Memory B cell (primary cell): Measurements from ENCODE around the gene GPX6.
"Not testable (repeated sequence)": the region's sequence is repeated elsewhere in the genome, so short reads cannot be mapped to it uniquely, and the experiment has no call there.

Experiments used
- ATAC-seq: fragments of 150-1000 bp; cut with Tn5 transposase; 2 replicates; pipeline ENCODE4 v1.10.0; 2021; ENCODE audit warnings: low read depth, mild to moderate bottlenecking, moderate library complexity
- DNase-seq, 2 donors: peaks; one replicate each; pipeline ENCODE4 v3.0.0; 2022; ENCODE audit warnings: low spot score in 2 of 2
- H3K27ac Mint-ChIP-seq: one replicate; pipeline ENCODE4 v1.8.0; 2022; ENCODE audit warnings: mild to moderate bottlenecking, moderate library complexity, mixed read lengths
- H3K27me3 Mint-ChIP-seq: one replicate; pipeline ENCODE4 v1.8.0; 2022; ENCODE audit warnings: mixed read lengths
- H3K36me3 Mint-ChIP-seq: one replicate; pipeline ENCODE4 v1.8.0; 2022; ENCODE audit warnings: mild to moderate bottlenecking, mixed read lengths
- H3K4me1 Mint-ChIP-seq: one replicate; pipeline ENCODE4 v1.8.0; 2022; ENCODE audit warnings: mixed read lengths
- H3K4me3 Mint-ChIP-seq: one replicate; pipeline ENCODE4 v1.8.0; 2022; ENCODE audit warnings: mild to moderate bottlenecking, moderate library complexity, mixed read lengths
- H3K9me3 Mint-ChIP-seq: one replicate; pipeline ENCODE4 v1.8.0; 2022; ENCODE audit warnings: mixed read lengths

GPX6 gene

GRCh38 chr6:28537509-28538140 lies 22.0 kb upstream of the GPX6 start:
- Mint-ChIP-seq H3K27me3 (peaks cover 27% of the 10 kb centered on the region), H3K27ac (no peak overlapping the region)
- DNase-seq, result no peak

GRCh38 chr6:28537065-28537464 lies 21.5 kb upstream of the GPX6 start:
- Mint-ChIP-seq H3K27ac (no peak overlapping the region), H3K4me1 (no peaks in the 10 kb centered on the region), H3K36me3 (peaks cover 2% of the 10 kb centered on the region), H3K27me3 (peaks cover 27% of the 10 kb centered on the region), H3K9me3 (peaks cover 8% of the 10 kb centered on the region), H3K4me3 (no peak overlapping the region)
- ATAC-seq, result no peak
- DNase-seq, result no peak

More at GRCh38 chr6:28537509-28538140, 22.0 kb upstream of the GPX6 start:
- Mint-ChIP-seq H3K4me1 (peaks cover 3% of the 10 kb centered on the region), H3K4me3 (no peak overlapping the region), H3K36me3 (peaks cover 2% of the 10 kb centered on the region), H3K9me3 (peaks cover 9% of the 10 kb centered on the region)
- no peak for ATAC-seq

GRCh38 chr6:28534875-28535274 lies 19.3 kb upstream of the GPX6 start:
- DNase-seq (no peak), ATAC-seq (no peak)
- Mint-ChIP-seq H3K27me3 (peaks cover 24% of the 10 kb centered on the region), H3K9me3 (peaks cover 3% of the 10 kb centered on the region), H3K27ac (no peak overlapping the region), H3K4me3 (no peak overlapping the region), H3K36me3 (peaks cover 2% of the 10 kb centered on the region), H3K4me1 (no peaks in the 10 kb centered on the region)

- Mint-ChIP-seq H3K4me1 (no peaks in the 10 kb centered on the region), H3K27ac (no peak overlapping the region), H3K36me3 (peaks cover 2% of the 10 kb centered on the region), H3K27me3 (peaks cover 20% of the 10 kb centered on the region), H3K4me3 (no peak overlapping the region), H3K9me3 (peaks cover 3% of the 10 kb centered on the region)
- DNase-seq (no peak), ATAC-seq (no peak)
These were observed 18.7 kb upstream of the GPX6 start for GRCh38 chr6:28534306-28534705.

GRCh38 chr6:28531479-28532128 lies 16.0 kb upstream of the GPX6 start:
- Mint-ChIP-seq H3K27ac (no peak overlapping the region), H3K9me3 (peaks cover 2% of the 10 kb centered on the region), H3K27me3 (peaks cover 17% of the 10 kb centered on the region), H3K4me3 (no peak overlapping the region), H3K4me1 (no peaks in the 10 kb centered on the region), H3K36me3 (peaks cover 2% of the 10 kb centered on the region)
- no peak for DNase-seq
- no peak for ATAC-seq

- Mint-ChIP-seq H3K27me3 (peaks cover 18% of the 10 kb centered on the region), H3K9me3 (no peaks in the 10 kb centered on the region), H3K4me1 (no peaks in the 10 kb centered on the region), H3K4me3 (no peak overlapping the region), H3K27ac (no peak overlapping the region), H3K36me3 (no peaks in the 10 kb centered on the region)
- DNase-seq (no peak), ATAC-seq (no peak)
These were observed 15.2 kb upstream of the GPX6 start for GRCh38 chr6:28530777-28531176.

- Mint-ChIP-seq H3K9me3 (peaks cover 2% of the 10 kb centered on the region), H3K4me3 (no peak within 1 kb of the TSS), H3K27me3 (peaks cover 22% of the 10 kb centered on the region), H3K36me3 (no peaks in the 10 kb centered on the region), H3K27ac (no peak within 1 kb of the TSS), H3K4me1 (no peaks in the 10 kb centered on the region)
- ATAC-seq, result no peak
- DNase-seq, result no peak
These were observed 10.0 kb upstream of the GPX6 start, which contains the start of gene GPX5 for GRCh38 chr6:28525496-28526039. Gene GPX5, plus strand, starts transcription at chr6:28525881. Its CDS starts 133 bp downstream, at chr6:28526014.

- no peak overlapping the region for H3K4me3 Mint-ChIP-seq
- H3K36me3 Mint-ChIP-seq, result no peaks in the 10 kb centered on the region
- no peaks in the 10 kb centered on the region for H3K4me1 Mint-ChIP-seq
- DNase-seq (no peak), ATAC-seq (no peak)
- peaks cover 19% of the 10 kb centered on the region for H3K27me3 Mint-ChIP-seq
- peaks cover 2% of the 10 kb centered on the region for H3K9me3 Mint-ChIP-seq
- no peak overlapping the region for H3K27ac Mint-ChIP-seq
These were observed 7.6 kb upstream of the GPX6 start for GRCh38 chr6:28523241-28523622.

- Mint-ChIP-seq H3K27ac (no peak overlapping the region), H3K27me3 (peaks cover 19% of the 10 kb centered on the region), H3K36me3 (no peaks in the 10 kb centered on the region), H3K4me1 (no peaks in the 10 kb centered on the region), H3K9me3 (peaks cover 2% of the 10 kb centered on the region), H3K4me3 (no peak overlapping the region)
- ATAC-seq (no peak), DNase-seq (no peak)
These were observed 7.1 kb upstream of the GPX6 start for GRCh38 chr6:28522594-28523240.

GRCh38 chr6:28517964-28518363 lies 2.4 kb upstream of the GPX6 start:
- Mint-ChIP-seq H3K4me3 (no peak overlapping the region), H3K4me1 (no peaks in the 10 kb centered on the region), H3K9me3 (no peaks in the 10 kb centered on the region), H3K36me3 (no peaks in the 10 kb centered on the region), H3K27me3 (peaks cover 12% of the 10 kb centered on the region), H3K27ac (no peak overlapping the region)
- DNase-seq (no peak), ATAC-seq (no peak)

- H3K27me3 Mint-ChIP-seq, ATAC-seq, DNase-seq, H3K4me3 Mint-ChIP-seq, H3K36me3 Mint-ChIP-seq, H3K4me1 Mint-ChIP-seq, H3K27ac Mint-ChIP-seq, H3K9me3 Mint-ChIP-seq: not testable (repeated sequence)
These were observed 3.2 kb downstream of the GPX6 start for GRCh38 chr6:28512387-28512786.

- no peak overlapping the region for H3K27ac Mint-ChIP-seq
- H3K9me3 Mint-ChIP-seq, result no peaks in the 10 kb centered on the region
- H3K4me1 Mint-ChIP-seq, result no peaks in the 10 kb centered on the region
- DNase-seq, result no peak
- peaks cover 6% of the 10 kb centered on the region for H3K27me3 Mint-ChIP-seq
- no peaks in the 10 kb centered on the region for H3K36me3 Mint-ChIP-seq
- H3K4me3 Mint-ChIP-seq, result no peak overlapping the region
- no peak for ATAC-seq
These were observed 3.8 kb downstream of the GPX6 start for GRCh38 chr6:28511628-28512300.

- no peak for ATAC-seq
- H3K4me3 Mint-ChIP-seq, result no peak overlapping the region
- no peaks in the 10 kb centered on the region for H3K9me3 Mint-ChIP-seq
These were observed 8.7 kb downstream of the GPX6 start for GRCh38 chr6:28506807-28507475.

More at GRCh38 chr6:28506807-28507475, 8.7 kb downstream of the GPX6 start:
- no peaks in the 10 kb centered on the region for H3K4me1 Mint-ChIP-seq
- no peak for DNase-seq
- H3K36me3 Mint-ChIP-seq, result no peaks in the 10 kb centered on the region
- no peak overlapping the region for H3K27ac Mint-ChIP-seq
- peaks cover 7% of the 10 kb centered on the region for H3K27me3 Mint-ChIP-seq
